GM23338 (cell line): ENCODE measurements around the gene LPGAT1. TPM values are rescaled to one million over a fixed set of nuclear protein-coding genes. Genes with fewer than 3 reads are reported as not detected.
A peak's percentile ranks its signal among the peaks of the same experiment; 100 is the strongest.

ENCODE experiments used
- ATAC-seq: fragments of 200-7000 bp; cut with Tn5 transposase; 3 replicates; pipeline ENCODE4 v1.9.1; 2020
- DNase-seq: peaks from one replicate; pipeline ENCODE4 v3.0.0-alpha.2; 2015; ENCODE audit warnings: low spot score
- H2AFZ ChIP-seq: fragments of 200-600 bp; sonication (generic); 2 replicates; pipeline ENCODE4 v1.8.0; 2016; ENCODE audit warnings: antibody characterized with exemption, mild to moderate bottlenecking, moderate library complexity
- H3F3A ChIP-seq: fragments of 200-600 bp; sonication (generic); replicated peaks from 2 replicates; pipeline ENCODE4 v1.8.0; 2017; ENCODE audit warnings: antibody characterized with exemption, mixed run types, low read depth
- H3K27ac ChIP-seq: fragments of 200-600 bp; sonication (generic); 2 replicates; pipeline ENCODE4 v1.6.1; 2016; ENCODE audit warnings: low read depth
- H3K27me3 ChIP-seq: fragments of 200-600 bp; sonication (generic); 2 replicates; pipeline ENCODE4 v1.8.0; 2016; ENCODE audit warnings: mild to moderate bottlenecking, mixed run types, moderate library complexity; ENCODE audit not compliant: insufficient read depth
- H3K36me3 ChIP-seq: fragments of 200-600 bp; sonication (generic); 2 replicates; pipeline ENCODE4 v1.8.0; 2016; ENCODE audit warnings: mild to moderate bottlenecking; ENCODE audit not compliant: insufficient read depth
- H3K4me1 ChIP-seq: fragments of 200-600 bp; sonication (generic); 2 replicates; pipeline ENCODE4 v1.8.0; 2016; ENCODE audit warnings: mild to moderate bottlenecking, moderate library complexity; ENCODE audit not compliant: insufficient read depth
- H3K4me2 ChIP-seq: fragments of 200-600 bp; sonication (generic); 2 replicates; pipeline ENCODE4 v1.7.1; 2017; ENCODE audit warnings: mixed run types
- H3K4me3 ChIP-seq: fragments of 200-600 bp; sonication (generic); 2 replicates; pipeline ENCODE4 v1.6.1; 2016; ENCODE audit warnings: mixed run types
- H3K79me2 ChIP-seq: fragments of 200-600 bp; sonication (generic); replicated peaks from 2 replicates; pipeline ENCODE4 v1.8.0; 2017; ENCODE audit warnings: mild to moderate bottlenecking; ENCODE audit not compliant: insufficient read depth
- H3K9me2 ChIP-seq: fragments of 200-600 bp; sonication (generic); 2 replicates; pipeline ENCODE4 v1.8.0; 2017; ENCODE audit not compliant: insufficient read depth
- H4K20me1 ChIP-seq: fragments of 200-600 bp; sonication (generic); replicated peaks from 2 replicates; pipeline ENCODE4 v1.8.0; 2017; ENCODE audit warnings: mild to moderate bottlenecking; ENCODE audit not compliant: insufficient read depth
- H3K27ac Mint-ChIP-seq: 2 replicates; pipeline ENCODE4 v1.8.0; 2020; ENCODE audit warnings: inconsistent platforms, mild to moderate bottlenecking, moderate library complexity, mixed read lengths
- H3K27me3 Mint-ChIP-seq: 3 replicates; pipeline ENCODE4 v1.8.0; 2022; ENCODE audit warnings: low read depth, mild to moderate bottlenecking, moderate library complexity, mixed read lengths, inconsistent platforms; ENCODE audit not compliant: insufficient read depth, poor library complexity
- H3K36me3 Mint-ChIP-seq: 3 replicates; pipeline ENCODE4 v1.8.0; 2021; ENCODE audit warnings: low read depth, mild to moderate bottlenecking, inconsistent platforms, moderate library complexity, mixed read lengths
- H3K4me1 Mint-ChIP-seq: 3 replicates; pipeline ENCODE4 v1.8.0; 2020; ENCODE audit warnings: mild to moderate bottlenecking, inconsistent platforms, mixed read lengths
- H3K4me3 Mint-ChIP-seq: 3 replicates; pipeline ENCODE4 v1.8.0; 2021; ENCODE audit warnings: moderate library complexity, mild to moderate bottlenecking, inconsistent platforms, mixed read lengths
- H3K9me3 Mint-ChIP-seq: 3 replicates; pipeline ENCODE4 v1.8.0; 2020; ENCODE audit warnings: moderate library complexity, mild to moderate bottlenecking, inconsistent platforms, mixed read lengths
- CREB1 ChIP-seq: fragments of 250-450 bp; sonication (Bioruptor Pico); IDR thresholded peaks from 2 replicates; pipeline ENCODE4 v1.5.0; 2020; ENCODE audit warnings: low read depth, mild to moderate bottlenecking, moderate library complexity
- CTCF ChIP-seq, 2 experiments: fragments of 200-600 bp in 1 of 2; sonication (generic) in 1 of 2; conservative IDR thresholded peaks; 2 replicates each; pipeline versions ENCODE4 v1.5.1 to v1.6.1; 2016 to 2017; ENCODE audit warnings: antibody characterized with exemption in 2 of 2, low read depth in 2 of 2, mild to moderate bottlenecking in 2 of 2, moderate library complexity in 1 of 2
- ETS1 ChIP-seq: IDR thresholded peaks from 2 replicates; pipeline ENCODE4 v1.6.1; 2016; ENCODE audit warnings: antibody characterized with exemption
- EZH2 ChIP-seq: fragments of 200-600 bp; sonication (generic); IDR thresholded peaks from one replicate; pipeline ENCODE4 v1.8.0; 2017; ENCODE audit warnings: antibody characterized with exemption, mild to moderate bottlenecking, low read depth; ENCODE audit not compliant: unreplicated experiment
- EZH2phosphoT487 ChIP-seq: fragments of 200-600 bp; sonication (generic); IDR thresholded peaks from one replicate; pipeline ENCODE4 v1.8.1; 2018; ENCODE audit warnings: antibody characterized with exemption; ENCODE audit not compliant: unreplicated experiment
- JUNB ChIP-seq: IDR thresholded peaks from one replicate; pipeline ENCODE4 v1.6.1; 2016; ENCODE audit warnings: antibody characterized with exemption; ENCODE audit not compliant: unreplicated experiment
- NANOG ChIP-seq: IDR thresholded peaks from 2 replicates; pipeline ENCODE4 v1.6.1; 2016; ENCODE audit warnings: antibody characterized with exemption, borderline replicate concordance
- POLR2AphosphoS5 ChIP-seq: IDR thresholded peaks from 2 replicates; pipeline ENCODE4 v1.6.1; 2016; ENCODE audit warnings: antibody characterized with exemption, low read depth
- REST ChIP-seq: IDR thresholded peaks from one replicate; pipeline ENCODE4 v1.6.1; 2018; ENCODE audit warnings: antibody characterized with exemption; ENCODE audit not compliant: unreplicated experiment
- ZNF114 ChIP-seq: fragments of 250-450 bp; sonication (Bioruptor Pico); IDR thresholded peaks from 2 replicates; pipeline ENCODE4 v1.5.0; 2020; ENCODE audit warnings: mild to moderate bottlenecking, moderate library complexity
- polyA plus RNA-seq: library from polyadenylated mRNA; unstranded; fragments of >200 nt; fragmentation: Nextera tagmentation; extraction: Ambion mirVana; gene quantifications from 2 replicates; pipeline ENCODE4 v1.2.1, GENCODE V29; 2016
- total RNA-seq: library from RNA; depleted of rRNA; stranded (reverse); fragments of >200 nt; shearing (Covaris generic); gene quantifications from 2 replicates; pipeline ENCODE4 v1.2.3, GENCODE V29; 2014

Gene LPGAT1
- total and polyA plus RNA-seq, 2 experiments from 2014 or later = 3.3 to 16.4 TPM

- no peak for TF ChIP-seq REST
- no peak for TF ChIP-seq EZH2phosphoT487
- no peak for TF ChIP-seq POLR2AphosphoS5
- no peak for TF ChIP-seq ZNF114 (CRISPR knock-in tag)
- no peak for TF ChIP-seq ETS1
- TF ChIP-seq JUNB = no peak
- no peak for TF ChIP-seq CTCF (conservative IDR thresholded peaks at IDR 0.05; ENCODE audit: low read depth in 2 of 2)
Measured at GRCh38 chr1:211832661-211833060, 2.1 kb upstream of the LPGAT1 start (continued).

- H3F3A ChIP-seq = no peaks in the 10 kb centered on the region
- H3K4me2 ChIP-seq = 0 out of 2 replicates have a peak overlapping the region, but pooled peaks have one; percentile 51
- no peaks in the 10 kb centered on the region for H3K36me3 ChIP-seq
- no peaks in the 10 kb centered on the region for H3K9me2 ChIP-seq
- H3K27ac ChIP-seq = no peak overlapping the region
- peaks cover 5% of the 10 kb centered on the region; the same call in 1 of the 2 replicates for H4K20me1 ChIP-seq
- peaks cover 20% of the 10 kb centered on the region for H3K27me3 ChIP-seq
- no peaks in the 10 kb centered on the region for H3K36me3 Mint-ChIP-seq
- H3K4me1 Mint-ChIP-seq = peaks cover 13% of the 10 kb centered on the region; the same call in 2 of the 3 replicates
- no peaks in the 10 kb centered on the region for H3K79me2 ChIP-seq
- peak overlapping the region; percentile 72 for H3K4me3 Mint-ChIP-seq
- H3K27me3 Mint-ChIP-seq = peaks cover 8% of the 10 kb centered on the region
- DNase-seq = no peak
- peaks cover 9% of the 10 kb centered on the region for H3K4me1 ChIP-seq
- no peak overlapping the region for H2AFZ ChIP-seq
- no peak overlapping the region for H3K27ac Mint-ChIP-seq
- H3K9me3 Mint-ChIP-seq = no peaks in the 10 kb centered on the region
- H3K4me3 ChIP-seq = 0 out of 2 replicates have a peak overlapping the region, but pooled peaks have one; percentile 26
- no peak for ATAC-seq
- TF ChIP-seq CTCF (conservative IDR thresholded peaks at IDR 0.05; ENCODE audit: low read depth in 2 of 2) (no peak), POLR2AphosphoS5 (no peak), EZH2 (no peak), NANOG (no peak), JUNB (no peak), CREB1 (CRISPR knock-in tag) (no peak), ZNF114 (CRISPR knock-in tag) (no peak)
Measured at GRCh38 chr1:211831558-211832323, 1.2 kb upstream of the LPGAT1 start.
